T-cell (primary cell): Measurements from ENCODE around the gene KCNK16. TPM values are rescaled to one million over a fixed set of nuclear protein-coding genes. Genes with fewer than 3 reads are reported as not detected.

Experiments
- ATAC-seq, 4 experiments: fragments of 200-7000 bp in 3 of 4; fragments of 150-1000 bp in 1 of 4; cut with Tn5 transposase; replicated peaks in 1 of 4; 1 replicate in 3 of 4; 2 replicates in 1 of 4; pipeline ENCODE4 v1.10.0; 2021; ENCODE audit warnings: moderate library complexity in 3 of 4, mild to moderate bottlenecking in 2 of 4, moderate number of reproducible peaks in 1 of 4
- CTCF ChIA-PET, 2 donors: fragments of 300-600 bp; sonication (Branson Sonifier 250); formaldehyde crosslinking; loops; one replicate each; lab custom pipeline; 2022; ENCODE audit warnings: antibody characterized with exemption in 2 of 2; lab: Charles Lee
- POLR2A ChIA-PET, 2 donors: fragments of 300-600 bp; sonication (Branson Sonifier 250); formaldehyde crosslinking; loops; one replicate each; lab custom pipeline; 2022; ENCODE audit warnings: antibody characterized with exemption in 2 of 2; lab: Charles Lee
- DNase-seq, 35 experiments: peaks; one replicate each; pipeline versions ENCODE4 v3.0.0 to v3.0.0-alpha.2; 2013 to 2023
- H3K27ac ChIP-seq: one replicate; pipeline ENCODE4 v1.5.1; 2013; ENCODE audit warnings: low read length
- H3K27me3 ChIP-seq, 2 experiments: replicated peaks in 1 of 2; 1 replicate in 1 of 2; 2 replicates in 1 of 2; pipeline versions ENCODE4 v1.6.1 to v1.7.0; 2013; ENCODE audit warnings: low read length in 1 of 2, mixed read lengths in 1 of 2; ENCODE audit not compliant: control insufficient read depth in 2 of 2, insufficient read depth in 2 of 2; ENCODE audit errors: extremely low read depth in 1 of 2
- H3K36me3 ChIP-seq, 2 donors: 1 replicate in 1 of 2; 2 replicates in 1 of 2; pipeline versions ENCODE4 v1.6.1 to v1.7.0; 2013; ENCODE audit warnings: low read length in 1 of 2; ENCODE audit not compliant: control insufficient read depth in 2 of 2, insufficient read depth in 1 of 2; ENCODE audit errors: extremely low read depth in 1 of 2
- H3K4me1 ChIP-seq, 2 experiments: 1 replicate in 1 of 2; 2 replicates in 1 of 2; pipeline versions ENCODE4 v1.6.1 to v1.7.0; 2013; ENCODE audit warnings: low read length in 2 of 2, mixed read lengths in 1 of 2; ENCODE audit not compliant: insufficient read depth in 2 of 2, control insufficient read depth in 1 of 2; ENCODE audit errors: extremely low read depth in 1 of 2
- H3K4me3 ChIP-seq, 2 donors: 1 replicate in 1 of 2; 2 replicates in 1 of 2; pipeline versions ENCODE4 v1.5.1 to v1.7.0; 2013; ENCODE audit warnings: mild to moderate bottlenecking in 2 of 2, low read length in 1 of 2, moderate library complexity in 1 of 2; ENCODE audit not compliant: control insufficient read depth in 1 of 2; ENCODE audit errors: extremely low read depth in 1 of 2
- H3K9me3 ChIP-seq: 2 replicates; pipeline ENCODE4 v1.7.0; 2013
- H3K27ac Mint-ChIP-seq, 2 donors: one replicate each; pipeline ENCODE4 v1.8.0; 2020 to 2021; ENCODE audit warnings: mild to moderate bottlenecking in 2 of 2, mixed read lengths in 2 of 2
- H3K27me3 Mint-ChIP-seq, 2 donors: one replicate each; pipeline ENCODE4 v1.8.0; 2021 to 2022; ENCODE audit warnings: mixed read lengths in 2 of 2
- H3K36me3 Mint-ChIP-seq: one replicate; pipeline ENCODE4 v1.8.0; 2021; ENCODE audit warnings: mixed read lengths
- H3K4me1 Mint-ChIP-seq, 3 donors: one replicate each; pipeline ENCODE4 v1.8.0; 2020 to 2022; ENCODE audit warnings: mixed read lengths in 3 of 3, mild to moderate bottlenecking in 1 of 3
- H3K4me3 Mint-ChIP-seq, 3 donors: one replicate each; pipeline ENCODE4 v1.8.0; 2020 to 2022; ENCODE audit warnings: mild to moderate bottlenecking in 3 of 3, mixed read lengths in 3 of 3, moderate library complexity in 3 of 3
- H3K9me3 Mint-ChIP-seq, 3 donors: one replicate each; pipeline ENCODE4 v1.8.0; 2020 to 2022; ENCODE audit warnings: mixed read lengths in 3 of 3
- WGBS: methylation state at CpG from one replicate; pipeline ENCODE4 v1.1.5; 2013; ENCODE audit warnings: missing lambda C conversion rate; ENCODE audit not compliant: insufficient coverage; 5-methylcytosine and 5-hydroxymethylcytosine counted together
- total RNA-seq, 35 experiments: library from RNA in 6 of 35; stranded (reverse) in 6 of 35; fragments of 120-200 nt in 1 of 35; gene quantifications; one replicate each; pipeline versions ENCODE4 v1.2.1 to v1.2.4 and lab custom pipeline; 2013 to 2026

The KCNK16 gene
- total RNA-seq, 5 donors from 2014 or later (not counting 1 experiment from before 2014, with no cell fraction given): not detected

DNA sequence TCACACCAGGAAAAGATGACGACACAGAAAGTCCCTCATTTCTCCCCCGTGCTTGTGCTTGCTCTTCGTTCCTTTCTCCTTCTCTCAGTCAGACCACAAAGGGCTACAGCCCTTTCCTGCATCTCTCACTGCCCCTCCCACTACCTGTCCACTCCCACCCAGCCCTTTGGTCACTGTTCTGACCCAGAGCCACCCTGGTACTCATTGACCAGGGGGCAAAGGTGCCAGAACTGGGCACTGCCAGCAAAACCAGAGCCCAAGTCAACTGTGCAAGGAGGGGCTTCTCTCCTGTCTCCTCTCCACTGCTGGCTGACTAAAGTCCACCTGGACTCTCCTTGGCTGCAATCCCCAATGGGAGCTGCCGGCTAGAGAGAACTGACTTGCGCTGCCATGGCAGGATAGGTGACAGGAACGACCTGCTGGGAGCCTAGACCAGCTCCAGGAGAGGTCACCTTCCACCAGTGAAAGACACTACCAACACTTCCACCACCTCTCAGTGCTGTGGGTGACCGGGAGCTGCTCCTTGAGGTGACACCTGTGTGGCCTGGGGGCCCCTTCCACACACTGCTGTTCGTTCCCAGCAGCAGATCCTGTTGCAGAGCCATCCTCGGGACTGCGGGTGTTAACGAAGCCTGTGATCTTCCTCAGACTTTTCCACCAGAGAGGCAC, 41.1 kb downstream of the KCNK16 start:
- Mint-ChIP-seq H3K27me3 (peaks cover 0 to 5% of the 10 kb centered on the region in 2 donors), H3K4me3 (no peak overlapping the region), H3K4me1 (no peaks in the 10 kb centered on the region), H3K27ac (no peak overlapping the region), H3K9me3 (no peaks in the 10 kb centered on the region), H3K36me3 (no peaks in the 10 kb centered on the region)
- H3K9me3 ChIP-seq: no peaks in the 10 kb centered on the region
- ATAC-seq (no peak), DNase-seq (no peak)
- CTCF ChIA-PET: no interaction called here
- no peaks in the 10 kb centered on the region for H3K36me3 ChIP-seq
- no peak overlapping the region for H3K27ac ChIP-seq
- no peaks in the 10 kb centered on the region for H3K4me1 ChIP-seq
- H3K4me3 ChIP-seq: no peak overlapping the region
- POLR2A ChIA-PET: no interaction called here
- peaks cover 2 to 16% of the 10 kb centered on the region in 2 experiments for H3K27me3 ChIP-seq
- WGBS: 89% methylated on average over 8 of the region's 11 CpGs

- ATAC-seq: no peak
- H3K4me1 Mint-ChIP-seq: no peaks in the 10 kb centered on the region
- H3K27ac Mint-ChIP-seq: no peak overlapping the region
- ChIA-PET POLR2A (no interaction called here), CTCF (no interaction called here)
- Histone ChIP-seq H3K27ac (no peak overlapping the region), H3K27me3 (peaks cover 2 to 16% of the 10 kb centered on the region in 2 experiments), H3K4me1 (no peaks in the 10 kb centered on the region), H3K36me3 (no peaks in the 10 kb centered on the region), H3K9me3 (no peaks in the 10 kb centered on the region), H3K4me3 (no peak overlapping the region)
- WGBS: 43% methylated on average over 6 of the region's 8 CpGs
- H3K36me3 Mint-ChIP-seq: no peaks in the 10 kb centered on the region
- H3K4me3 Mint-ChIP-seq: no peak overlapping the region
- DNase-seq: no peak
- H3K9me3 Mint-ChIP-seq: no peaks in the 10 kb centered on the region
- H3K27me3 Mint-ChIP-seq: peaks cover 0 to 1% of the 10 kb centered on the region in 2 donors
These were observed 42.2 kb downstream of the KCNK16 start for GRCh38 chr6:39280247-39280731.

- ChIA-PET CTCF (no interaction called here), POLR2A (no interaction called here)
- 58% methylated on average over 3 of the region's 6 CpGs for WGBS
- H3K27ac Mint-ChIP-seq: no peak overlapping the region
- H3K27ac ChIP-seq: no peak overlapping the region
- H3K4me3 Mint-ChIP-seq: no peak overlapping the region
- H3K36me3 ChIP-seq: no peaks in the 10 kb centered on the region
- H3K4me3 ChIP-seq: no peak overlapping the region
- H3K9me3 Mint-ChIP-seq: no peaks in the 10 kb centered on the region
- no peaks in the 10 kb centered on the region for H3K9me3 ChIP-seq
- ATAC-seq: no peak
- no peaks in the 10 kb centered on the region for H3K27me3 Mint-ChIP-seq
- no peak for DNase-seq
- H3K4me1 Mint-ChIP-seq: no peaks in the 10 kb centered on the region
- peaks cover 2 to 16% of the 10 kb centered on the region in 2 experiments for H3K27me3 ChIP-seq
- no peaks in the 10 kb centered on the region for H3K36me3 Mint-ChIP-seq
- H3K4me1 ChIP-seq: no peaks in the 10 kb centered on the region
These were observed 43.0 kb downstream of the KCNK16 start for GRCh38 chr6:39279539-39279938.

GRCh38 chr6:39276379-39276995, 46.0 kb downstream of the KCNK16 start:
- Mint-ChIP-seq H3K9me3 (no peaks in the 10 kb centered on the region), H3K4me1 (no peaks in the 10 kb centered on the region), H3K4me3 (no peak overlapping the region), H3K27me3 (peaks cover 0 to 2% of the 10 kb centered on the region in 2 donors), H3K36me3 (no peaks in the 10 kb centered on the region), H3K27ac (no peak overlapping the region)
- ChIA-PET POLR2A (no interaction called here), CTCF (interaction anchor here (0.7 to 1.0 kb wide), 3 partner anchors 34 to 404 kb away, joined by 3 to 6 read pairs (median 3); no protein-coding TSS in a partner anchor)
- H3K27me3 ChIP-seq: peaks cover 2 to 13% of the 10 kb centered on the region in 2 experiments
- no peaks in the 10 kb centered on the region for H3K36me3 ChIP-seq
- ATAC-seq (no peak), DNase-seq (no peak)
- no peak overlapping the region for H3K27ac ChIP-seq
- H3K4me1 ChIP-seq: no peaks in the 10 kb centered on the region
- WGBS: no CpG with 5 or more reads among the region's 3 CpGs
- H3K9me3 ChIP-seq: no peaks in the 10 kb centered on the region
- H3K4me3 ChIP-seq: no peak overlapping the region

- no peaks in the 10 kb centered on the region for H3K36me3 ChIP-seq
- Mint-ChIP-seq H3K27ac (no peak overlapping the region), H3K4me1 (no peaks in the 10 kb centered on the region), H3K9me3 (no peaks in the 10 kb centered on the region), H3K27me3 (peaks cover 0 to 2% of the 10 kb centered on the region in 2 donors), H3K4me3 (no peak overlapping the region), H3K36me3 (no peaks in the 10 kb centered on the region)
- DNase-seq: no peak
- no peak overlapping the region for H3K4me3 ChIP-seq
- ChIA-PET POLR2A (no interaction called here), CTCF (no interaction called here)
- H3K9me3 ChIP-seq: no peaks in the 10 kb centered on the region
- no peak for ATAC-seq
- WGBS: 95% methylated on average over 3 of the region's 3 CpGs
- no peaks in the 10 kb centered on the region for H3K4me1 ChIP-seq
- H3K27me3 ChIP-seq: peaks cover 2 to 5% of the 10 kb centered on the region in 2 experiments
- H3K27ac ChIP-seq: no peak overlapping the region
These were observed 47.6 kb downstream of the KCNK16 start for GRCh38 chr6:39274903-39275302.

DNA sequence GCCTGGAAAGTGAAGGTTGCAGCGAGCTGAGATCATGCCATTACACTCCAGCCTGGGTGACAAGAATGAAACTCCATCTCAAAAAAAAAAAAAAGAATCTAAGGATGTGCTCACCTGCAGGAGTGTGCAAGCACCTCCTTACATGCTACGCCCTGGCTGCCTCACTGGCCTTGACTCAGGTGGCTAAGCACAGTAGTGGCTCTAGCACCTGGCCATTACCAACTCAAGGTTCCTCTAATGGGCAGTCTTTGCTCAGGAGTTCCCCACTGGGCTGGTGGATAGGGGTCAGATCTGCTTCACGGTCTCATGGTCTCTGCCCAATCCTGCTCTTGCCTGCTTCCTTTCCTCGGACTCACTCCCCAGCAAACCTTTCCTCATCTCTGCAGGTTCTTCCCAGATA, 48.0 kb downstream of the KCNK16 start:
- DNase-seq: no peak
- CTCF ChIA-PET: no interaction called here
- Histone ChIP-seq H3K4me3 (no peak overlapping the region), H3K27me3 (peaks cover 2% of the 10 kb centered on the region in 2 experiments), H3K36me3 (no peaks in the 10 kb centered on the region), H3K4me1 (no peaks in the 10 kb centered on the region), H3K27ac (no peak overlapping the region), H3K9me3 (no peaks in the 10 kb centered on the region)
- peaks cover 0 to 2% of the 10 kb centered on the region in 2 donors for H3K27me3 Mint-ChIP-seq
- H3K27ac Mint-ChIP-seq: no peak overlapping the region
- POLR2A ChIA-PET: no interaction called here
- H3K4me3 Mint-ChIP-seq: no peak overlapping the region
- 33% methylated on average over 2 of the region's 4 CpGs for WGBS
- no peak for ATAC-seq
- H3K4me1 Mint-ChIP-seq: no peaks in the 10 kb centered on the region
- no peaks in the 10 kb centered on the region for H3K36me3 Mint-ChIP-seq
- no peaks in the 10 kb centered on the region for H3K9me3 Mint-ChIP-seq
